NB4 (cell line): ENCODE measurements around the gene MGMT.

ENCODE experiments used
- DNase-seq: peaks from one replicate; pipeline ENCODE4 v3.0.0; 2010; ENCODE audit warnings: low read depth
- H3K4me3 ChIP-seq: one replicate; pipeline ENCODE4 v1.5.1; 2011; ENCODE audit warnings: mild to moderate bottlenecking, low read depth, low read length, moderate library complexity
- CTCF ChIP-seq: IDR thresholded peaks from one replicate; pipeline ENCODE4 v1.5.1; 2012; ENCODE audit warnings: low read depth, low read length
- MAX ChIP-seq: IDR thresholded peaks from 2 replicates; pipeline ENCODE4 v1.6.1; 2011; ENCODE audit warnings: low read depth, low read length
- MYC ChIP-seq: IDR thresholded peaks from 2 replicates; pipeline ENCODE4 v1.6.1; 2011; ENCODE audit warnings: low read depth, low read length
- POLR2A ChIP-seq: IDR thresholded peaks from 2 replicates; pipeline ENCODE4 v1.6.1; 2011; ENCODE audit warnings: mild to moderate bottlenecking; ENCODE audit not compliant: insufficient read length; ENCODE audit errors: extremely low read depth

Gene MGMT

GRCh38 chr10:129759214-129760002 is 292.4 kb downstream of the MGMT start:
- TF ChIP-seq MYC: no peak
- no peak for TF ChIP-seq POLR2A
- no peak for TF ChIP-seq CTCF
- no peak for TF ChIP-seq MAX
- DNase-seq: no peak

GRCh38 chr10:129760003-129760315 is 292.9 kb downstream of the MGMT start:
- TF ChIP-seq MYC: no peak
- no peak overlapping the region for H3K4me3 ChIP-seq
- DNase-seq: no peak

More at GRCh38 chr10:129759214-129760002, 292.4 kb downstream of the MGMT start:
- no peak overlapping the region for H3K4me3 ChIP-seq

- no peak for DNase-seq
- no peak for TF ChIP-seq CTCF
- no peak for TF ChIP-seq MYC
- TF ChIP-seq MAX: no peak
- TF ChIP-seq POLR2A: no peak
- H3K4me3 ChIP-seq: no peak overlapping the region
Measured at GRCh38 chr10:129760416-129760815, 293.4 kb downstream of the MGMT start.

- no peak for DNase-seq
- H3K4me3 ChIP-seq: no peak overlapping the region
- TF ChIP-seq POLR2A (no peak), CTCF (no peak), MYC (no peak), MAX (no peak)
Measured at GRCh38 chr10:129761197-129761972, 294.3 kb downstream of the MGMT start.

GRCh38 chr10:129761981-129762956 is 295.2 kb downstream of the MGMT start:
- H3K4me3 ChIP-seq: no peak overlapping the region
- DNase-seq: no peak
- TF ChIP-seq MAX (no peak), MYC (no peak), CTCF (no peak), POLR2A (no peak)
